Effector memory CD8-positive, alpha-beta T cell (primary cell): ENCODE data around the gene UBQLN3.

Experiments
- ATAC-seq: fragments of 150-1000 bp; cut with Tn5 transposase; replicated peaks from 2 replicates; pipeline ENCODE4 v1.10.0; 2021; ENCODE audit warnings: mild to moderate bottlenecking, moderate library complexity
- DNase-seq, 3 experiments: peaks; one replicate each; pipeline ENCODE4 v3.0.0; 2021
- H3K27ac Mint-ChIP-seq, 2 donors: one replicate each; pipeline ENCODE4 v1.8.0; 2022; ENCODE audit warnings: mild to moderate bottlenecking in 2 of 2, mixed read lengths in 2 of 2, moderate library complexity in 2 of 2
- H3K27me3 Mint-ChIP-seq, 2 donors: one replicate each; pipeline ENCODE4 v1.8.0; 2022; ENCODE audit warnings: mixed read lengths in 2 of 2
- H3K36me3 Mint-ChIP-seq: one replicate; pipeline ENCODE4 v1.8.0; 2022; ENCODE audit warnings: mild to moderate bottlenecking, moderate library complexity, mixed read lengths; ENCODE audit not compliant: insufficient read depth
- H3K4me1 Mint-ChIP-seq, 2 donors: one replicate each; pipeline ENCODE4 v1.8.0; 2022; ENCODE audit warnings: low read depth in 2 of 2, mixed read lengths in 2 of 2
- H3K4me3 Mint-ChIP-seq, 2 donors: one replicate each; pipeline ENCODE4 v1.8.0; 2022; ENCODE audit warnings: mild to moderate bottlenecking in 2 of 2, mixed read lengths in 2 of 2, moderate library complexity in 2 of 2
- H3K9me3 Mint-ChIP-seq, 2 donors: one replicate each; pipeline ENCODE4 v1.8.0; 2022; ENCODE audit warnings: mixed read lengths in 2 of 2

Gene UBQLN3

DNA sequence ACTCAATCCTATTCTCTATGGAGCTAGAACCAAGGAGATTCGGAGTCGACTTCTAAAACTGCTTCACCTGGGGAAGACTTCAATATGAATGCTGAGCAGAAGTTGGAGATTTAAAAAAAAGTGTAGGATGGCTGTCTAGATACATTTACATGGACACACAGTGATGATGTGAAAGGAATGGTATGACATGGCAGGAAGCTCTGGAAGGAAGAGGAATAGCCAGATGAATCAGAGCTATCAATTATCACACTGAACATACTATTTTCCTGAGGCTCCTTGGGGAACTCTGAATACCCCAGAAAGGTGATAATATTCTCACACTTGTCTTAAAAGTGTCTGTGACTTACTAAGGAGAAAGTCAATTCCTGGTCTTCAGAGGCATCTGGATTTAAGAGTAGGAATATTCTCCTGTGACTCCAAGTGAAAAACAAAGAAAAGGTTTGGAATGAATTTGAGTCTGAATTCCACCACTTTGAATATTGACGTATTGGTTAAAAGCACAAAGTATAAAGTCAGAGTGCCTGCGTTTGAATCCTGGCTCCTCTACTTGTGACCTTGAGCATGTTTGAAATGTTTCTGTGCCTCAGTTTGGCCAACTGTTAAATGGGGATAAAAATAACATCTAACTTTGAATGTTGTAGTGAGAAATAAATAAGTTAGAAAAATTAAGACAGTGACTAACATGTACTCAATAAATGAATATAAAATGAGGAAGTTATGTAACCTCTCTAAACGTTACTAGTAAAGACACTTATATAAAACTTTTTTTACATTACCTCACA, 20.0 kb downstream of the UBQLN3 start:
- H3K27me3 Mint-ChIP-seq: peaks cover 11 to 23% of the 10 kb centered on the region in 2 donors
- H3K4me1 Mint-ChIP-seq: no peaks in the 10 kb centered on the region
- no peak for DNase-seq
- H3K36me3 Mint-ChIP-seq: peaks cover 2% of the 10 kb centered on the region
- H3K9me3 Mint-ChIP-seq: no peaks in the 10 kb centered on the region
- H3K4me3 Mint-ChIP-seq: no peak overlapping the region
- no peak for ATAC-seq
- no peak overlapping the region for H3K27ac Mint-ChIP-seq

DNA sequence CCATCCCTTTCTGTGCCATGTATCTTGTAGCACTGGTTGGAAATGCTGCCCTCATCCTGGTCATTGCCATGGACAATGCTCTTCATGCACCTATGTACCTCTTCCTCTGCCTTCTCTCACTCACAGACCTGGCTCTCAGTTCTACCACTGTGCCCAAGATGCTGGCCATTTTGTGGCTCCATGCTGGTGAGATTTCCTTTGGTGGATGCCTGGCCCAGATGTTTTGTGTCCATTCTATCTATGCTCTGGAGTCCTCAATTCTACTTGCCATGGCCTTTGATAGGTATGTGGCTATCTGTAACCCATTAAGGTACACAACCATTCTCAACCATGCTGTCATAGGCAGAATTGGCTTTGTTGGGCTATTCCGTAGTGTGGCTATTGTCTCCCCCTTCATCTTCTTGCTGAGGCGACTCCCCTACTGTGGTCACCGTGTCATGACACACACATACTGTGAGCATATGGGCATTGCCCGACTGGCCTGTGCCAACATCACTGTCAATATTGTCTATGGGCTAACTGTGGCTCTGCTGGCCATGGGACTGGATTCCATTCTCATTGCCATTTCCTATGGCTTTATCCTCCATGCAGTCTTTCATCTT, 20.9 kb downstream of the UBQLN3 start:
- peaks cover 2% of the 10 kb centered on the region for H3K36me3 Mint-ChIP-seq
- no peak for DNase-seq
- H3K27me3 Mint-ChIP-seq: peaks cover 11 to 23% of the 10 kb centered on the region in 2 donors
- no peak overlapping the region for H3K27ac Mint-ChIP-seq
- H3K4me3 Mint-ChIP-seq: no peak overlapping the region
- H3K9me3 Mint-ChIP-seq: no peaks in the 10 kb centered on the region
- ATAC-seq: no peak
- no peaks in the 10 kb centered on the region for H3K4me1 Mint-ChIP-seq

DNA sequence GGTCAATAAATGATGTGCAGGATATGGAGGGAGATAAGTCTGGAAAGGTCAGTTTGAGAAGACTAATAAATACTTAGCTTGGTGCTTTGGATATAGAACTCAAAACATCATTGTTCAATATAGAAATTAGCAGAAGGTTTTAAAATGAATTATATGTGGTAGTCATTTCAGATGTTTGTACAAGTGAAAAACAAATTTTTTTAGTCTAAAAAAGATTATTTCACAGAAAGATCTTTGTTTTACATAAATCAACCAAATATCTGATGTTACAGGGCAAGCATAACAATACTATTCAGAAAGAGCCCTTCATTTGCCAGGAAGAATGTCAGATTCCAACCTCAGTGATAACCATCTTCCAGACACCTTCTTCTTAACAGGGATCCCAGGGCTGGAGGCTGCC, 21.4 kb downstream of the UBQLN3 start, which contains the start of gene OR52D1:
Gene OR52D1, plus strand, starts transcription at position 301 of the 400 bp plus-strand sequence. Its CDS starts 22 bp downstream, at position 323.
- H3K27me3 Mint-ChIP-seq: peaks cover 11 to 23% of the 10 kb centered on the region in 2 donors
- H3K4me1 Mint-ChIP-seq: no peaks in the 10 kb centered on the region
- H3K9me3 Mint-ChIP-seq: no peaks in the 10 kb centered on the region

DNA sequence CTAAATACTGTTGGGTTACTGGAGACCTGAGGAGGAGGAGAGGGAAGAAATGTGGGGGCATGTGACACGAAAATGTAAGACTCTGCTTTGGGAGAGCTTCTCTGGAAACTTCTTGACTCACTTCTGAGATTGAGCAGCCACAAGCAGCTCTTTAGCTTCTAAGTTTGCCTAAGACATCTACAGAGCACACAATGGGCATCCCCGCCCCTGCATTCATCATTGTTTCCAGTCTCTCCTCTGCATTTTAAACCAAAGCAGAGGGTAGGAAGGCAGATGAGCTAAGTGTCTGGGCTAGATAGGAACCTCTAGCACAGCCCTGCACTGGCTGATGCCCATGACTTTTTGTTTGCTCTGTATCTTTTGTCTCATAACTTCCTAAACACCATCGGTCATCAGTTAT, 23.3 kb downstream of the UBQLN3 start:
- Mint-ChIP-seq H3K9me3 (no peaks in the 10 kb centered on the region), H3K4me3 (no peak overlapping the region), H3K36me3 (peaks cover 2% of the 10 kb centered on the region), H3K27me3 (peaks cover 11 to 20% of the 10 kb centered on the region in 2 donors), H3K4me1 (no peaks in the 10 kb centered on the region), H3K27ac (no peak overlapping the region)
- ATAC-seq (no peak), DNase-seq (no peak)

More for the DNA sequence above, 21.4 kb downstream of the UBQLN3 start, which contains the start of gene OR52D1:
- ATAC-seq (no peak), DNase-seq (no peak)
- Mint-ChIP-seq H3K36me3 (peaks cover 2% of the 10 kb centered on the region), H3K4me3 (no peak within 1 kb of the TSS), H3K27ac (no peak within 1 kb of the TSS)

DNA sequence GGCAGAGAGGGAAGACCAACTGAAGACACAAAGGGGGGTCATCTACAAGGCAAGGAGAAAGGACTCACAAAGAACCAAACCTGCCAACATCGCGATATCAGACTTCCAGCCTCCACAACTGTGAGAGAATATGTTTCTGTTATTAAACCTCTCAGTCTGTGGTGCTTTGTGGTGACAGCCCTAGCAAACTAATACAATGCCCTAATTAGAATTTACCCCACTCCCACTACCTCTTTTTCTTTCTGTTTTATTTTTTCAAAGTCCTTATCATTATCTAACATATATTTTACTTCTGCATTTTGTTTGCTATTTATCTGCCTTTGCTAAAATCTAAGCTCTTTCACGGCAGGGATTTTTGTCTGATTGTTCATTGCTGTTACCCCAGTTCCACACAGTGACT, 23.8 kb downstream of the UBQLN3 start:
- ATAC-seq (no peak), DNase-seq (no peak)
- Mint-ChIP-seq H3K4me1 (no peaks in the 10 kb centered on the region), H3K9me3 (no peaks in the 10 kb centered on the region), H3K4me3 (no peak overlapping the region), H3K27ac (no peak overlapping the region), H3K36me3 (no peaks in the 10 kb centered on the region), H3K27me3 (peaks cover 7 to 16% of the 10 kb centered on the region in 2 donors)

DNA sequence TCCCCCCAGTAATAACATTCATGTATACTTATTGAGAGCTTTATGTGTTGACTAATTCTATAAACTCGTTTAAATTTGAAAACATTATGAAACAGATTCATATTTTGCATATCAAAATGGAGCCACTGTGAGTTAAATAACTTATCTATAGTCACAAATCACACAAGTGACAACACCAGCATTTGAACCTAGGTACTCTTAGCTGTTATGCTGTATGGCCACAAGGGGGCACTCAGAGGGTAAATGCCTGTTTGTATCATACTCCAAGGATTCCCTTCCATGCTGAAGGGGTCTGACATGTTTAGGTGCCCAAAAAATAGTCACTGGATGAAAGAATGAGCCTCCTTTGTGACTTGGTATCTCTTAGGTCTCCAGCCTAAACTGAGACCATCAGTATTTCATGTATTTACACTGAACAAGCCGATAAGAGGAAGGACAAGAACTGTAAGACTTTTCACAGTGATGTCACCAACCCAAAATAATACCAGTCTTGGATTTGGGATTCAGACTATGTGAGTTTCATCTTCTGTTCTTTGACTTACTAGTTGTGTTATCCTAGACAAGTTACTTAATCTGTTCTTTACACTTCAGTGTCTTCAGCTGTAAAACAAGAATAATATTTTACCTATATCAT, 33.5 kb downstream of the UBQLN3 start:
- ATAC-seq (peak; percentile 42), DNase-seq (peak; percentile 6 to 24 (median 11))
- Mint-ChIP-seq H3K4me3 (no peak overlapping the region), H3K36me3 (no peaks in the 10 kb centered on the region), H3K27me3 (peaks cover 28 to 43% of the 10 kb centered on the region in 2 donors), H3K9me3 (no peaks in the 10 kb centered on the region), H3K27ac (no peak overlapping the region), H3K4me1 (no peaks in the 10 kb centered on the region)

DNA sequence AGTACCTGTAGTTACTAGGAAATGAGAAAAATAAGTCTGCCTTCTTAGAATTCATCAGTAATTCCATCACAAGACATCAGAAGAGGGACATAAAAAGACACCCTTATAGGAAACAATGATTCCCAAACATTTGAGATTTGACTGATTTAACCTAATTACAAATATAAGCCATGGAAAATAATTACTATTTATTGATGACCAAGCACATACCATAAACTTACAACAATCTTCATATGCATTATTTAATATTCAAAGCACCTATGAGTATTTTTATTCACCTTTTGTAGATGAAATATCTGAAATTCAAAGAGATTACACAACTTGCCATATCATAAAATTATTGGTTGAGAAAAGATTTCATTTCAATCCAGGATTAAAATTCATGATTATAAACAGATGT, 35.8 kb downstream of the UBQLN3 start:
- Mint-ChIP-seq H3K9me3 (no peaks in the 10 kb centered on the region), H3K36me3 (no peaks in the 10 kb centered on the region), H3K27me3 (peaks cover 37 to 58% of the 10 kb centered on the region in 2 donors), H3K4me3 (no peak overlapping the region), H3K4me1 (no peaks in the 10 kb centered on the region), H3K27ac (no peak overlapping the region)
- ATAC-seq (no peak), DNase-seq (no peak)

DNA sequence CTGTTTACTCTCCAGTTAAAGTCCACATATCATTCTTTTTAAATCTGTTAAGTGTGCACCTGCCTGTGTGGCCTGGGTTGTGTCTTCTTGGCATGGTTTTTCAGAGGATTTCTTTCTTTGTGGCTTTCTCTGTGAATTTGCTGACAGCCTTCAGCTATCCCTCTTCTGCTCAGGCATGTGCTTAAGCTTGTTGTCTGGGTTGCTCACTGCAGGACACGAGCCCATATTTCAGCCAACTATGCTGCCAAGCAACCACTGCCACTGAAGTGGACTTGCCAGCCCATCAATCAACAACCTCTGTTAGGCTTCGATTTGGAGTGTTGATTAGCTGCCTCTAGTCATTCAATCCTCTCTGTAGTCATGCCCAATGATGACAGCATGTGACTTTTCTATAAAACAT, 42.2 kb downstream of the UBQLN3 start:
- no peak for ATAC-seq
- no peak overlapping the region for H3K27ac Mint-ChIP-seq
- peaks cover 21 to 32% of the 10 kb centered on the region in 2 donors for H3K27me3 Mint-ChIP-seq
- no peaks in the 10 kb centered on the region for H3K9me3 Mint-ChIP-seq
- no peaks in the 10 kb centered on the region for H3K36me3 Mint-ChIP-seq
- H3K4me1 Mint-ChIP-seq: no peaks in the 10 kb centered on the region
- H3K4me3 Mint-ChIP-seq: no peak overlapping the region
- no peak for DNase-seq

DNA sequence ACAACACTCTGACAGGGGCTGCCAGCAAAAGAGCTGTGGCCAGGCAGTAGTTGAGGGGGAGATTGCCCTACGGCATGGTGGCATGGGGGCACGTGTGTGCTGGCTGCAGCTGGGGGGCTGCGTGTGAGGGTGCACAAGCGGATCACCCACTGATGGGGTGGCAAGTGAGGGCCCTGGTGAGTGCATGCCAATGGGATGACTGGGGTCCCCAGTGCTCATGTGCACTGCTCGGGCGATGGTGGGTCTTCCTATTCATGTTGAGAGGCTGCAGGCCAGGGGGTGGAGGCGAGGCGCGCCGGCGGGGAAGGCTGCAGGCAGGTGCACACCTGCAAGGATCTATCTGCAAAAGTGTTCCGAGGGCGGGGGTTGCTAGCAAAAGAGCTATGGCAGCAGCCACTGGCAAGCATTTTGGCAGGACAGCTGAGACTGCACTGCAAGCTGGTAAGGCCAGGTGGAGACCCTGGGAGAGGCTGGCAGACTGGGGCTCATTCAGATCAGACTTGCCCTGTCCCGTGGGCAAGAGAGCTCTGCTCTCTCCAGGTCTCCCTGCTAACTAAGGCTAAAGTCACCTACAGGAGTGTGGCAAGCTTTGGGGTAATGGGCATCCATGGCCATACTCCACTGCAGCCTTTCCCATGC, 48.7 kb downstream of the UBQLN3 start:
- ATAC-seq (no peak), DNase-seq (no peak)
- Mint-ChIP-seq H3K36me3 (no peaks in the 10 kb centered on the region), H3K27ac (no peak overlapping the region), H3K27me3 (peaks cover 18 to 29% of the 10 kb centered on the region in 2 donors), H3K9me3 (no peaks in the 10 kb centered on the region), H3K4me1 (peaks cover 0 to 5% of the 10 kb centered on the region in 2 donors), H3K4me3 (no peak overlapping the region)
